K562 (cell line): Measurements from ENCODE around the gene TBC1D17. TPM values are rescaled to one million over a fixed set of nuclear protein-coding genes. Genes with fewer than 3 reads are reported as not detected.

Source experiments
- ATAC-seq: fragments of 200-7000 bp; cut with Tn5 transposase; 3 replicates; pipeline ENCODE4 v1.9.1; 2020; ENCODE audit warnings: moderate library complexity
- BruUV-seq: library from RNA; stranded (reverse); fragments of 400-500 nt; replicated peaks from 2 replicates; lab custom pipeline; 2021; lab: Mats Ljungman, UMichigan
- CTCF ChIA-PET: fragments of 300-600 bp; formaldehyde crosslinking; extraction: SDS; loops from one replicate; lab custom pipeline; 2021; ENCODE audit warnings: low intra/inter-chr PET ratio; lab: Yijun Ruan, JAX
- POLR2A ChIA-PET: fragments of 300-600, 350-650 bp; sonication (Branson Sonifier 250); formaldehyde crosslinking; extraction: SDS; loops from one replicate; lab custom pipeline; 2021; ENCODE audit warnings: antibody characterized with exemption, inconsistent platforms; lab: Yijun Ruan, JAX
- DNase-seq, 4 experiments: peaks; one replicate each; pipeline versions ENCODE4 v3.0.0 to v3.0.0-alpha.2; 2011 to 2018; ENCODE audit warnings: low spot score in 3 of 4, mixed read lengths in 3 of 4; ENCODE audit errors: extremely low read depth in 1 of 4
- FAIRE-seq: peaks from 2 replicates; lab custom pipeline; 2011; peaks lifted over from hg19 to GRCh38; lab: Jason Lieb, UNC
- H2AFZ ChIP-seq: 2 replicates; pipeline ENCODE4 v1.6.0; 2011; ENCODE audit warnings: low read depth, low read length, control low read depth, inconsistent platforms
- H3K27ac ChIP-seq: fragments of 200-600 bp; 3 replicates; pipeline ENCODE4 v1.8.0; 2011; ENCODE audit warnings: low read depth, mild to moderate bottlenecking, control low read depth, inconsistent platforms, low read length, moderate library complexity, mixed read lengths; ENCODE audit errors: extremely low read depth
- H3K27me3 ChIP-seq, 2 experiments: fragments of 300-600 bp in 1 of 2; 2 replicates in 1 of 2; 3 replicates in 1 of 2; pipeline versions ENCODE4 v1.6.0 to v1.8.0; 2011; ENCODE audit warnings: inconsistent platforms in 2 of 2, low read length in 2 of 2, mild to moderate bottlenecking in 1 of 2, mixed read lengths in 1 of 2, moderate library complexity in 1 of 2; ENCODE audit not compliant: control insufficient read depth in 2 of 2, insufficient read depth in 2 of 2
- H3K36me3 ChIP-seq: fragments of 300-600 bp; 3 replicates; pipeline ENCODE4 v1.8.0; 2011; ENCODE audit warnings: mild to moderate bottlenecking, low read length, inconsistent platforms; ENCODE audit not compliant: control insufficient read depth, insufficient read depth
- H3K4me1 ChIP-seq, 2 experiments: fragments of 200-600 bp in 1 of 2; replicated peaks in 1 of 2; 2 replicates in 1 of 2; 3 replicates in 1 of 2; pipeline versions ENCODE4 v1.5.1 to v1.8.0; 2011; ENCODE audit warnings: inconsistent platforms in 2 of 2, low read length in 2 of 2, mild to moderate bottlenecking in 1 of 2, mixed read lengths in 1 of 2, moderate library complexity in 1 of 2; ENCODE audit not compliant: control insufficient read depth in 2 of 2, insufficient read depth in 2 of 2
- H3K4me2 ChIP-seq: 2 replicates; pipeline ENCODE4 v1.6.1; 2011; ENCODE audit warnings: low read length, control low read depth, inconsistent platforms, mixed read lengths; ENCODE audit not compliant: insufficient read depth
- H3K4me3 ChIP-seq: fragments of 200-600 bp; sonication (generic), shearing (Covaris generic); 2 replicates; pipeline ENCODE4 v1.5.1; 2016; ENCODE audit warnings: control low read depth, inconsistent platforms
- H3K79me2 ChIP-seq: fragments of 200-600 bp; 3 replicates; pipeline ENCODE4 v1.8.0; 2011; ENCODE audit warnings: low read length, inconsistent platforms; ENCODE audit not compliant: control insufficient read depth, insufficient read depth
- H3K9ac ChIP-seq, 2 experiments: 2 replicates each; pipeline versions ENCODE4 v1.6.0 to v1.6.1; 2011; ENCODE audit warnings: low read depth in 2 of 2, low read length in 2 of 2, control low read depth in 1 of 2, inconsistent platforms in 1 of 2, mild to moderate bottlenecking in 1 of 2, mixed read lengths in 1 of 2; ENCODE audit not compliant: insufficient read depth in 1 of 2
- H3K9me1 ChIP-seq: one replicate; pipeline ENCODE4 v1.6.0; 2011; ENCODE audit warnings: inconsistent platforms, mild to moderate bottlenecking, low read length, moderate library complexity; ENCODE audit not compliant: control insufficient read depth, insufficient read depth
- H3K9me3 ChIP-seq: replicated peaks from 2 replicates; pipeline ENCODE4 v1.5.1; 2011; ENCODE audit warnings: low read depth, low read length, inconsistent platforms; ENCODE audit not compliant: control insufficient read depth, insufficient read depth
- H4K20me1 ChIP-seq: replicated peaks from 2 replicates; pipeline ENCODE4 v1.6.1; 2011; ENCODE audit warnings: low read length, inconsistent platforms, mixed read lengths; ENCODE audit not compliant: control insufficient read depth, insufficient read depth
- ATF1 ChIP-seq, 2 experiments: fragments of 450-650 bp in 1 of 2; IDR thresholded peaks; 2 replicates each; pipeline ENCODE4 v1.6.1; 2016; ENCODE audit warnings: missing compliant biosample characterization in 1 of 2, missing genetic modification characterization in 1 of 2
- LCOR ChIP-seq: sonication (generic); formaldehyde crosslinking; IDR thresholded peaks from 2 replicates; pipeline ENCODE4 v1.8.0; 2022; ENCODE audit warnings: mild to moderate bottlenecking, missing genetic modification reagents
- MAX ChIP-seq: sonication (generic); formaldehyde crosslinking; IDR thresholded peaks from 2 replicates; pipeline ENCODE4 v1.9.0; 2022; ENCODE audit warnings: mild to moderate bottlenecking, missing genetic modification reagents
- PBX2 ChIP-seq, 2 experiments: IDR thresholded peaks in 1 of 2; conservative IDR thresholded peaks in 1 of 2; 2 replicates each; pipeline ENCODE4 v1.6.1; 2016; ENCODE audit warnings: low read depth in 2 of 2, mild to moderate bottlenecking in 1 of 2, missing compliant biosample characterization in 1 of 2, missing genetic modification characterization in 1 of 2, moderate library complexity in 1 of 2
- RBFOX2 ChIP-seq: fragments of 200-400 bp; formaldehyde crosslinking; IDR thresholded peaks from 2 replicates; pipeline ENCODE4 v1.6.1; 2017; ENCODE audit warnings: low read depth, mild to moderate bottlenecking, low read length, moderate library complexity
- TAF9B ChIP-seq: fragments of 450-650 bp; IDR thresholded peaks from 2 replicates; pipeline ENCODE4 v1.6.1; 2018; ENCODE audit warnings: mild to moderate bottlenecking; ENCODE audit not compliant: partially characterized antibody
- ZNF449 ChIP-seq: fragments of 250-450 bp; sonication (Bioruptor Pico); IDR thresholded peaks from 2 replicates; pipeline ENCODE4 v1.8.0; 2022; ENCODE audit warnings: moderate library complexity, mild to moderate bottlenecking, inconsistent platforms
- ZNF644 ChIP-seq: fragments of 200-800 bp; sonication (Bioruptor generic); IDR thresholded peaks from 2 replicates; pipeline ENCODE4 v1.6.1; 2016; ENCODE audit warnings: low read depth, missing genetic modification characterization, missing compliant biosample characterization
- WGBS: fragments of 100-300 bp; shearing (Covaris generic); methylation state at CpG from one replicate; pipeline ENCODE4 v1.1.6; 2016; ENCODE audit warnings: low coverage, mixed read lengths; ENCODE audit not compliant: insufficient coverage; ENCODE audit errors: missing lambda C conversion rate; 5-methylcytosine and 5-hydroxymethylcytosine counted together
- in situ Hi-C: fragments of 300-500 bp; cut with MboI; formaldehyde crosslinking; loops from 4 replicates; pipeline ENCODE4 v1.15.0; 2018; ENCODE audit warnings: inconsistent platforms, mixed read lengths
- intact Hi-C: fragments of 100-400 bp; cut with micrococcal nuclease; formaldehyde crosslinking; loops from 2 replicates; pipeline ENCODE4 v1.14.2; 2022
- polyA plus RNA-seq, 8 experiments: library from polyadenylated mRNA; depleted of rRNA in 4 of 8; stranded (reverse) in 5 of 8; unstranded in 3 of 8; fragments of >200 nt; fragmentation: Nextera tagmentation in 2 of 8; fragmentation: Illumina TruSeq in 1 of 8; extraction: Ambion mirVana in 2 of 8; extraction: Trizol in 1 of 8; gene quantifications; 2 replicates each; pipeline versions ENCODE4 v1.2.1 to v1.2.3, GENCODE V29; 2011 to 2014; ENCODE audit warnings: inconsistent platforms in 1 of 8, missing spikeins in 1 of 8
- total RNA-seq, 7 experiments: library from RNA; depleted of rRNA in 6 of 7; stranded (reverse); fragments of >200 nt in 6 of 7; fragmentation: Illumina TruSeq in 2 of 7; extraction: Trizol in 2 of 7; gene quantifications; 2 replicates each; pipeline versions ENCODE4 v1.2.1 to v1.2.3, GENCODE V29; 2011 to 2021; ENCODE audit warnings: low replicate concordance in 1 of 7

The TBC1D17 gene
- total and polyA plus RNA-seq, 9 of the 15 experiments (the other 6 are each of a cell fraction or from before 2014, with no cell fraction given): 0.42 to 16.0 (median 3.8) TPM

- Histone ChIP-seq H2AFZ (no peak overlapping the region), H3K9ac (no peak overlapping the region; a peak in 1 of 4 replicates), H4K20me1 (no peaks in the 10 kb centered on the region), H3K4me3 (no peak overlapping the region), H3K9me1 (peaks cover 2% of the 10 kb centered on the region), H3K27me3 (no peaks in the 10 kb centered on the region), H3K27ac (no peak overlapping the region), H3K4me1 (peaks cover 0 to 20% of the 10 kb centered on the region in 2 experiments; a peak in 2 of 5 replicates), H3K36me3 (peaks cover 87% of the 10 kb centered on the region), H3K4me2 (no peak overlapping the region), H3K79me2 (no peaks in the 10 kb centered on the region), H3K9me3 (no peaks in the 10 kb centered on the region)
- DNase-seq: no peak
- in situ Hi-C loops: no loop called here
- TF ChIP-seq MAX (CRISPR knock-in tag): no peak
- 0 out of 2 replicates have a peak, but pooled peaks have one; percentile 1 for TF ChIP-seq RBFOX2
- ChIA-PET POLR2A (interaction anchor here (0.7 to 1.8 kb wide), 4 partner anchors 8 to 18 kb away, joined by 3 to 12 read pairs (median 4); partner anchors contain the start of gene PTOV1), CTCF (no interaction called here)
- intact Hi-C loops: no loop called here
- no peak for ATAC-seq
- WGBS: 88% methylated on average over 5 of the region's 5 CpGs
- no TSS peak for BruUV-seq
- no peak for FAIRE-seq
These were observed 40.5 kb upstream of the TBC1D17 start for GRCh38 chr19:49837009-49837310.

GRCh38 chr19:49837425-49837824, 40.1 kb upstream of the TBC1D17 start:
- no peak for FAIRE-seq
- ATAC-seq: no peak
- Histone ChIP-seq H3K9me1 (peaks cover 2% of the 10 kb centered on the region), H3K36me3 (peaks cover 84% of the 10 kb centered on the region), H2AFZ (no peak overlapping the region), H3K79me2 (no peaks in the 10 kb centered on the region), H4K20me1 (no peaks in the 10 kb centered on the region), H3K4me1 (peaks cover 0 to 20% of the 10 kb centered on the region in 2 experiments; a peak in 2 of 5 replicates), H3K27me3 (no peaks in the 10 kb centered on the region), H3K9ac (0 out of 4 replicates have a peak overlapping the region, but pooled peaks of 1 of the 2 experiments have one; percentile 2), H3K4me2 (no peak overlapping the region), H3K4me3 (no peak overlapping the region), H3K27ac (no peak overlapping the region), H3K9me3 (no peaks in the 10 kb centered on the region)
- intact Hi-C loops: no loop called here
- ChIA-PET POLR2A (interaction anchor here (0.7 to 1.8 kb wide), 3 partner anchors 9 to 19 kb away, joined by 3 to 12 read pairs (median 3); partner anchors contain the start of gene PTOV1), CTCF (no interaction called here)
- 87% methylated on average over 8 of the region's 9 CpGs for WGBS
- in situ Hi-C loops: no loop called here
- no TSS peak for BruUV-seq
- DNase-seq: no peak
- TF ChIP-seq LCOR (CRISPR knock-in tag) (no peak), TAF9B (no peak), ZNF449 (CRISPR knock-in tag) (no peak), ATF1 (CRISPR knock-in tag; IDR thresholded peaks at IDR 0.05) (no peak), ATF1 (tag; IDR thresholded peaks at IDR 0.05) (no peak), PBX2 (CRISPR knock-in tag; IDR thresholded peaks at IDR 0.05; ENCODE audit: low read depth) (no peak), PBX2 (tag; conservative IDR thresholded peaks at IDR 0.05; ENCODE audit: low read depth) (no peak), ZNF644 (tag) (no peak)
